Measurements from ENCODE around the gene IVL. TPM values are rescaled to one million over a fixed set of nuclear protein-coding genes. Genes with fewer than 3 reads are reported as not detected.

Gene IVL
- total and polyA plus RNA-seq, 11 donors, result 0.03 TPM; not detected in 10

- no peak overlapping the region for H3K27ac ChIP-seq
Observed at GRCh38 chr1:152960452-152961044, 52.2 kb downstream of the IVL start.

More at GRCh38 chr1:152960452-152961044, 52.2 kb downstream of the IVL start:
- no peaks in the 10 kb centered on the region for H3K9me3 ChIP-seq
- no peak for ATAC-seq
- DNase-seq, result no peak
- H3K4me1 ChIP-seq, result no peaks in the 10 kb centered on the region
- WGBS, 4 donors, result 53 to 63% (median 60%) methylated on average over 9 to 10 of the region's 10 CpGs
- intact Hi-C loops (cut with DNase I), result no loop called here
- no peak overlapping the region for H3K4me3 ChIP-seq
- TF ChIP-seq CTCF (IDR thresholded peaks at IDR 0.05), result no peak
- TF ChIP-seq POLR2A (IDR thresholded peaks at IDR 0.05), result no peak
- H3K27me3 ChIP-seq, result no peaks in the 10 kb centered on the region
- H3K36me3 ChIP-seq, result no peaks in the 10 kb centered on the region

Other genes with a start within 250 kb of the IVL start
- gene LCE2D, start 245.2 kb upstream of the IVL start, total RNA-seq, result not detected
- gene LCE2D, start 245.2 kb upstream of the IVL start, polyA plus RNA-seq, result not detected
- not detected for gene LCE2C, start 233.3 kb upstream of the IVL start, total RNA-seq
- not detected for gene LCE2C, start 233.3 kb upstream of the IVL start, polyA plus RNA-seq
- gene LCE2B, start 222.4 kb upstream of the IVL start, total RNA-seq, result not detected
- gene LCE2B, start 222.4 kb upstream of the IVL start, polyA plus RNA-seq, result not detected
- not detected for gene LCE2A, start 210.2 kb upstream of the IVL start, total RNA-seq
- not detected for gene LCE2A, start 210.2 kb upstream of the IVL start, polyA plus RNA-seq
- not detected for gene LCE4A, start 200.4 kb upstream of the IVL start, total RNA-seq
- gene LCE4A, start 200.4 kb upstream of the IVL start, polyA plus RNA-seq, result not detected
- gene KPRP, start 150.5 kb upstream of the IVL start, total RNA-seq, result not detected
- gene KPRP, start 150.5 kb upstream of the IVL start, polyA plus RNA-seq, result not detected
- not detected for gene LCE1F, start 133.4 kb upstream of the IVL start, total RNA-seq
- gene LCE1F, start 133.4 kb upstream of the IVL start, polyA plus RNA-seq, result not detected
- not detected for gene LCE1E, start 122.3 kb upstream of the IVL start, total RNA-seq
- gene LCE1E, start 122.3 kb upstream of the IVL start, polyA plus RNA-seq, result not detected
- gene LCE1D, start 111.8 kb upstream of the IVL start, total RNA-seq, result not detected
- not detected for gene LCE1D, start 111.8 kb upstream of the IVL start, polyA plus RNA-seq
- gene LCE1C, start 101.9 kb upstream of the IVL start, total RNA-seq, result not detected
- not detected for gene LCE1C, start 101.9 kb upstream of the IVL start, polyA plus RNA-seq
- not detected for gene LCE1B, start 96.6 kb upstream of the IVL start, total RNA-seq
- gene LCE1B, start 96.6 kb upstream of the IVL start, polyA plus RNA-seq, result not detected
- not detected for gene LCE1A, start 81.1 kb upstream of the IVL start, total RNA-seq
- not detected for gene LCE1A, start 81.1 kb upstream of the IVL start, polyA plus RNA-seq
- not detected for gene LCE6A, start 65.7 kb upstream of the IVL start, total RNA-seq
- not detected for gene LCE6A, start 65.7 kb upstream of the IVL start, polyA plus RNA-seq
- not detected for gene LCE7A, start 48.5 kb upstream of the IVL start, total RNA-seq
- not detected for gene LCE7A, start 48.5 kb upstream of the IVL start, polyA plus RNA-seq
- gene SMCP, start 30.2 kb upstream of the IVL start, total RNA-seq, result not detected
- gene SMCP, start 30.2 kb upstream of the IVL start, polyA plus RNA-seq, result not detected
- gene SPRR5, start 38.7 kb downstream of the IVL start, total RNA-seq, result not detected
- not detected for gene SPRR5, start 38.7 kb downstream of the IVL start, polyA plus RNA-seq
- gene SPRR4, start 62.1 kb downstream of the IVL start, total RNA-seq, result not detected
- gene SPRR4, start 62.1 kb downstream of the IVL start, polyA plus RNA-seq, result not detected
- not detected for gene SPRR1A, start 75.5 kb downstream of the IVL start, total RNA-seq
- gene SPRR1A, start 75.5 kb downstream of the IVL start, polyA plus RNA-seq, result not detected
- not detected for gene SPRR3, start 93.2 kb downstream of the IVL start, total RNA-seq
- 1 to 10 TPM in 1 of 2 donors, not detected in 1; 1.2 TPM for gene SPRR3, start 93.2 kb downstream of the IVL start, polyA plus RNA-seq
- gene SPRR1B, start 122.7 kb downstream of the IVL start, total RNA-seq, result not detected
- gene SPRR1B, start 122.7 kb downstream of the IVL start, polyA plus RNA-seq, result not detected
- not detected for gene SPRR2D, start 132.6 kb downstream of the IVL start, total RNA-seq
- gene SPRR2D, start 132.6 kb downstream of the IVL start, polyA plus RNA-seq, result under 1 TPM in 1 of 2 donors, not detected in 1; 0.12 TPM
- gene SPRR2A, start 149.0 kb downstream of the IVL start, total RNA-seq, result not detected
- gene SPRR2A, start 149.0 kb downstream of the IVL start, polyA plus RNA-seq, result under 1 TPM in 1 of 2 donors, not detected in 1; 0.32 TPM
- gene SPRR2B, start 163.1 kb downstream of the IVL start, total RNA-seq, result not detected
- not detected for gene SPRR2B, start 163.1 kb downstream of the IVL start, polyA plus RNA-seq
- gene SPRR2E, start 186.0 kb downstream of the IVL start, total RNA-seq, result not detected
- gene SPRR2E, start 186.0 kb downstream of the IVL start, polyA plus RNA-seq, result under 1 TPM in 1 of 2 donors, not detected in 1; 0.12 TPM
- gene SPRR2F, start 205.0 kb downstream of the IVL start, total RNA-seq, result 1 to 10 TPM in 1 of 9 donors, not detected in 8; 5.5 TPM
- gene SPRR2F, start 205.0 kb downstream of the IVL start, polyA plus RNA-seq, result not detected
- gene SPRR2G, start 242.3 kb downstream of the IVL start, total RNA-seq, result not detected
- gene SPRR2G, start 242.3 kb downstream of the IVL start, polyA plus RNA-seq, result not detected